Activated T-helper 2 cell treated with anti-CD3 and anti-CD28 coated beads, Interferon-gamma antibody, Interleukin-2, Interleukin-4, amounts not matched to agents 10 μg/mL and 5 μg/mL and 100 μg/mL, durations not matched to agents 14 hours and 24 hours and 36 hours (primary cell): Measurements from ENCODE around the gene INO80C. TPM values are rescaled to one million over a fixed set of nuclear protein-coding genes. Genes with fewer than 3 reads are reported as not detected.

ENCODE experiments used
- DNase-seq: peaks from one replicate; pipeline ENCODE4 v3.0.0; 2021; ENCODE audit warnings: low spot score
- H3K27ac Mint-ChIP-seq: one replicate; pipeline ENCODE4 v1.8.0; 2021; ENCODE audit warnings: mixed read lengths
- H3K27me3 Mint-ChIP-seq: one replicate; pipeline ENCODE4 v1.8.0; 2021; ENCODE audit warnings: low read depth, mixed read lengths
- H3K36me3 Mint-ChIP-seq: one replicate; pipeline ENCODE4 v1.8.0; 2021; ENCODE audit warnings: low read depth, mixed read lengths
- H3K4me1 Mint-ChIP-seq: one replicate; pipeline ENCODE4 v1.8.0; 2021; ENCODE audit warnings: low read depth, mixed read lengths
- H3K4me3 Mint-ChIP-seq: one replicate; pipeline ENCODE4 v1.8.0; 2021; ENCODE audit warnings: low read depth, mild to moderate bottlenecking, moderate library complexity, mixed read lengths
- H3K9me3 Mint-ChIP-seq: one replicate; pipeline ENCODE4 v1.8.0; 2021; ENCODE audit warnings: mixed read lengths
- intact Hi-C: fragments of 100-400 bp; cut with micrococcal nuclease; formaldehyde crosslinking; loops from one replicate; pipeline ENCODE4 v1.15.1; 2023
- total RNA-seq: library from RNA; stranded (reverse); gene quantifications from 2 replicates; pipeline ENCODE4 v1.2.3, GENCODE V29; 2022

Gene INO80C
- total RNA-seq, 1 donor from 2014 or later, result 34.9 TPM

DNA sequence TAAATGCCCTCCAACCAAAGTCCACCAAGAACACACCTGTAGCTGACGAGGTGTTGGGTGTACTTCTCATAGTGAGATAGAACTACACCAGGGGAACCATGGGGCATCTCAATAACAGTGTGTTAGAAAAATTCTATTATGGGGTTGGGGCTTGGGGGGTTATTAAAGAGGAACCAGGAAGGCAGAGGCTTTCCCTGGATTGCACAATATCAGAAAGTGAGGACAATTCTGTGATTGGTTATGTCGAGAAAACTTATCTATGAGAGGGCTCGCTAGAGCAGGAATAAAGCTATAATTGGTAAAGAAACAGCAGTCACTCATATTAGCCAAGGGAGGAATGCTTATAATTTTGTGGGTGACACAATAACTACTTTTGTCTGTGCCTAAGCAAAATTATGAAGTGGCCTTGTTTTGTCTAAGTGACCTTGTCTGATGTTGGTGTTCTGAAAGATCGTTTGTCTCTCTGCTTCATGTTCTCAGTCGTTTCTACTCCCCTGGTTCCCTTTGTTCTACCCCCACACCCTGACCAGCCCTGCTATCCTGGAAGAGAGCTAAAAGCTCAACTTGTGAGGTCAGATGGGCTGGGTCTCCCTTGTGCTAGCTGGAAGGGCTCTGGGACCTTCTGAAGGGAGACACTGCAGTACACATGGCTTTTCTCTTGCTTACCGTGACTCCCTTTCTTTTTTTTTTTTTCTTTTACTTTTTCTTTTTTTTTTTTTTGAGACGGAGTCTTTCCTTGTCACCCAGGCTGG, 21.6 kb upstream of the INO80C start:
- Mint-ChIP-seq H3K36me3 (no peaks in the 10 kb centered on the region), H3K27me3 (peaks cover 2% of the 10 kb centered on the region), H3K4me1 (no peaks in the 10 kb centered on the region), H3K27ac (no peak overlapping the region), H3K9me3 (no peaks in the 10 kb centered on the region), H3K4me3 (no peak overlapping the region)
- intact Hi-C loops, result no loop called here
- no peak for DNase-seq

GRCh38 chr18:35517715-35518114, 20.0 kb upstream of the INO80C start:
- no peak for DNase-seq
- Mint-ChIP-seq H3K36me3 (no peaks in the 10 kb centered on the region), H3K27me3 (peaks cover 2% of the 10 kb centered on the region), H3K27ac (no peak overlapping the region), H3K4me3 (no peak overlapping the region), H3K9me3 (no peaks in the 10 kb centered on the region), H3K4me1 (no peaks in the 10 kb centered on the region)
- intact Hi-C loops, result no loop called here

GRCh38 chr18:35516789-35517188, 19.0 kb upstream of the INO80C start:
- Mint-ChIP-seq H3K36me3 (no peaks in the 10 kb centered on the region), H3K9me3 (no peaks in the 10 kb centered on the region), H3K27ac (no peak overlapping the region), H3K4me1 (no peaks in the 10 kb centered on the region), H3K4me3 (no peak overlapping the region), H3K27me3 (no peaks in the 10 kb centered on the region)
- intact Hi-C loops, result no loop called here
- no peak for DNase-seq

- no peaks in the 10 kb centered on the region for H3K9me3 Mint-ChIP-seq
- H3K27me3 Mint-ChIP-seq, result no peaks in the 10 kb centered on the region
- no peaks in the 10 kb centered on the region for H3K36me3 Mint-ChIP-seq
- intact Hi-C loops, result no loop called here
- H3K4me1 Mint-ChIP-seq, result no peaks in the 10 kb centered on the region
- no peak overlapping the region for H3K27ac Mint-ChIP-seq
- no peak for DNase-seq
- H3K4me3 Mint-ChIP-seq, result no peak overlapping the region
Observed at GRCh38 chr18:35516351-35516750, 18.6 kb upstream of the INO80C start.

DNA sequence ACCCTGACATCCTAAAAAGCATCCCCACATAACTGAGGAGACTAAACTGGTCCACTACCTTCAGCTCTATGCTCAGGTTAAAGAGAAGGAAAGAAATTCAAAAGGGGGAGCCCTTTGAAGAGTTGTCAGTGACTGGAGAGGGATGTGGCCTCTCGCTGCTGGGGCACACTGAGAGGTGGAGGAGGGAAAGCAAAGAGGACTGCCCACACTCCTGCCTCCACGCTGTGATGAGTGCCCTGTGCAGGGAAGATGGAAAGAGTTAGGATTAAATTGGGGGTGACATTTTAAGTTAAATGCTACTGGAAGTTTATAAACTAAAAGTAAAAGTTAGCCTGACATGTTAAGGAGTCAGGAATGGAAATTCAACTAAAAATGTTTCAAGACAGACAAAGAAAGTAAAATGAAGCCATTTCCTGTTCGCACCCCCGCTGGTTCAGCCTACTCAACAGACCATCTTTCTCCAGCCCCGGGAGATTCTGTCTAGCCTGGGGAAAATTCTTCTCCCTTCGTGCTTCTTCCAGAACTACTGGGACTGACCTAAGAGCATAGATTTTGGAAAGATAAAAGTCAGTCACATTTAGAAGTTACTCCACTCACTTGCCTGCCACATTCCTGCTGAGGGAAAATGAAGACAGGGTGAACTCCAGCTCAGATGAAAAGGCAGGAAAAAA, 17.8 kb upstream of the INO80C start:
- no peak overlapping the region for H3K27ac Mint-ChIP-seq
- H3K4me1 Mint-ChIP-seq, result no peaks in the 10 kb centered on the region
- intact Hi-C loops, result no loop called here

GRCh38 chr18:35514752-35515459, 17.1 kb upstream of the INO80C start:
- H3K4me3 Mint-ChIP-seq, result no peak overlapping the region
- no peak overlapping the region for H3K27ac Mint-ChIP-seq
- no peaks in the 10 kb centered on the region for H3K9me3 Mint-ChIP-seq
- no peaks in the 10 kb centered on the region for H3K27me3 Mint-ChIP-seq
- DNase-seq, result no peak
- intact Hi-C loops, result no loop called here
- no peaks in the 10 kb centered on the region for H3K4me1 Mint-ChIP-seq
- H3K36me3 Mint-ChIP-seq, result no peaks in the 10 kb centered on the region

More for the DNA sequence above, 17.8 kb upstream of the INO80C start:
- Mint-ChIP-seq H3K4me3 (no peak overlapping the region), H3K27me3 (no peaks in the 10 kb centered on the region), H3K9me3 (no peaks in the 10 kb centered on the region), H3K36me3 (no peaks in the 10 kb centered on the region)
- DNase-seq, result no peak

DNA sequence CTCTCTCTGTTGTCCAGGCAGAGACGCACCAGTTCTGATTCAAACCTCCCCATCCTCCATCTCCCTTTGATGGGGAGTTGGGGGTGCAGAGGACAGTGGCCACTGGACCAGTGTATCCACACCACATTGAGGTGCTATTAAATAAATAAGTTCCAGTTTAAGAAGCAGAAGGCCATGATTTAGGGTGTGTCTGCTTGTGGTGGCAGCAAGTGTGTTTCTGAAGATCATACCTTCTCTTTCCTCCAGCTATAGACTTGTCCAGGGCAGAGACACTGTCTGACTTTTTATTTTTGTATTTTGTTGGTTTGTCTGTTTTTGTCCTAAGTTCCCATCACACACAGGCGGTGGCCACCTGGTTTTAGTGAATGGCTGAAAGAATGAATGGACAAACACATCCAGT, 16.5 kb upstream of the INO80C start:
- H3K4me1 Mint-ChIP-seq, result no peaks in the 10 kb centered on the region
- no peaks in the 10 kb centered on the region for H3K36me3 Mint-ChIP-seq
- no peak for DNase-seq
- H3K27me3 Mint-ChIP-seq, result no peaks in the 10 kb centered on the region
- H3K9me3 Mint-ChIP-seq, result no peaks in the 10 kb centered on the region
- H3K4me3 Mint-ChIP-seq, result no peak overlapping the region
- no peak overlapping the region for H3K27ac Mint-ChIP-seq
- intact Hi-C loops, result no loop called here

- Mint-ChIP-seq H3K4me1 (no peaks in the 10 kb centered on the region), H3K27ac (no peak overlapping the region), H3K9me3 (no peaks in the 10 kb centered on the region), H3K36me3 (no peaks in the 10 kb centered on the region), H3K4me3 (no peak overlapping the region), H3K27me3 (no peaks in the 10 kb centered on the region)
- DNase-seq, result no peak
- intact Hi-C loops, result no loop called here
Observed at GRCh38 chr18:35513181-35513936, 15.6 kb upstream of the INO80C start.

- no peak overlapping the region for H3K4me3 Mint-ChIP-seq
- no peak for DNase-seq
- intact Hi-C loops, result no loop called here
- H3K9me3 Mint-ChIP-seq, result no peaks in the 10 kb centered on the region
- no peaks in the 10 kb centered on the region for H3K4me1 Mint-ChIP-seq
- no peaks in the 10 kb centered on the region for H3K36me3 Mint-ChIP-seq
- no peak overlapping the region for H3K27ac Mint-ChIP-seq
- no peaks in the 10 kb centered on the region for H3K27me3 Mint-ChIP-seq
Observed at GRCh38 chr18:35512761-35513160, 15.0 kb upstream of the INO80C start.

DNA sequence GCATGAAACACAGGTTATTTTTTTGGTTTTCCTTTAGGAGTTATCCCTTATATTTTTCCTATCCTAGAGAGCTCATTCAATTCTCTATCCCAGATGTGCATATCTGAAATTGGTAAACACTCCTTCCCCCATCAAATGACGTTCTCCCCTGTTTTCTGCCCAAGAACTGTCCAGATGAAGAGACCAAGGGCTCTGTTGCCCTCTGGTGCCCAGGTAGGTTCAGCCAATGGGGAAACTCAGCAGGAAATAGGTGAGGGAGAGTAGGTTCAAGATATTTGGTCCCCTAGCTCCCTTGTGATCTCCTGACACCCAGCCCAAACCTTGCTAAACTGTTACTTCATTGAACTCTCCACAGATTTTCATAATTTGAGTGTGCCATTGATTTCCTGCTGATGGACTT, 14.1 kb upstream of the INO80C start:
- Mint-ChIP-seq H3K9me3 (no peaks in the 10 kb centered on the region), H3K4me3 (no peak overlapping the region), H3K27me3 (no peaks in the 10 kb centered on the region), H3K36me3 (no peaks in the 10 kb centered on the region), H3K27ac (no peak overlapping the region), H3K4me1 (no peaks in the 10 kb centered on the region)
- intact Hi-C loops, result no loop called here
- no peak for DNase-seq

- intact Hi-C loops, result no loop called here
- Mint-ChIP-seq H3K27me3 (no peaks in the 10 kb centered on the region), H3K36me3 (no peaks in the 10 kb centered on the region), H3K27ac (no peak overlapping the region), H3K9me3 (no peaks in the 10 kb centered on the region), H3K4me3 (no peak overlapping the region), H3K4me1 (no peaks in the 10 kb centered on the region)
- no peak for DNase-seq
Observed at GRCh38 chr18:35511428-35511827, 13.7 kb upstream of the INO80C start.

DNA sequence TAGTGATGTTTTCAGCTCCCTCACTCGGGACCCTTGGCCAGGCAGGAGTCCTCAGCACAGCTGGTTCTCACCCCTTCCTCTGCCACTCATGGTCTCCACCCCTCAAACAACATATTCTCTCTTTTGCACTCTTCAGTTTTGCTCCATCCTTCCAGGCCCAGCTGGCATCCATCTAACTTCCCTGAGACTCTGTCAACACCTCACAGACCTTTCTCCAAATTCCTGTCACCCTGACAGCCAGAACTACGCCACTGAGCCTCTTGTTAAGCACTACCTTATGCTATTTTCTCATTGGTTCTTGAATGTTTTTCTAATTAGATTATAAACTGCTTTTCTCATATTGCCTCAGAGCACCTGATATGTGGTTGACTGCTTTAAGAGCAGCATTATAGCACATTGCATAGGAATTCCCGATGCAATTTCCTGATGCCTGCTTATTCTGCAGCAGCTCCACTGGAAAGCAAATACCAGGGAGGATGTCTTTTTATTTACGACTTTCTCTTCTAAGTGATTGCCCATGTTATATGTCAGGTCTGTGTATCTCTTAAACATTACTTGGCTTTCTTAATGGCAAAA, 12.4 kb upstream of the INO80C start:
- intact Hi-C loops, result no loop called here
- Mint-ChIP-seq H3K27ac (no peak overlapping the region), H3K9me3 (no peaks in the 10 kb centered on the region), H3K27me3 (peaks cover 4% of the 10 kb centered on the region), H3K36me3 (no peaks in the 10 kb centered on the region), H3K4me1 (no peaks in the 10 kb centered on the region), H3K4me3 (no peak overlapping the region)
- no peak for DNase-seq
